Stimulated activated CD8-positive, alpha-beta memory T cell treated with anti-CD3 and anti-CD28 coated beads, Interleukin-12 subunit alpha, Interleukin-12 subunit beta, amount 100 ng/mL, for 24 hours (primary cell): ENCODE measurements around the gene MEGF11.

Experiments used
- DNase-seq: peaks from one replicate; pipeline ENCODE4 v3.0.0-alpha.2; 2020; ENCODE audit errors: extremely low read depth

Gene MEGF11

DNA sequence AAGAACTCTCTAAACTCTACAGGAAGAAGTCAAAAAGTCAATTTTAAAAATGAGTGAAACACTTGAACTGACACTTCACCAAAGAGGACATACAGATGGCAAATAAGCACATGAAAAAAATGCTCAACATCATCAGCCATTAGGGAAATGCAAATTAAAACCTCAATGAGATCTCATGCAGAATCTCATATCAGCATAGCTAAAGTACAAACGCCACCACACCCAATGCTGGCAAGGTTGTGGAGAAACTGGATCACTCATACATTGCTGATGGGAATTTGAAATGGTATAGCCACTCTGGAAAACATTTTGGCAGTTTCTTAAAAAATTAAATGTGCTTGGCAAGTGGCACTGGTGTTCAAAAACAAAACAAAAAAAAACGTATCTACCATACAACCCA lies 34.2 kb downstream of the MEGF11 start:
- no peak for DNase-seq

DNA sequence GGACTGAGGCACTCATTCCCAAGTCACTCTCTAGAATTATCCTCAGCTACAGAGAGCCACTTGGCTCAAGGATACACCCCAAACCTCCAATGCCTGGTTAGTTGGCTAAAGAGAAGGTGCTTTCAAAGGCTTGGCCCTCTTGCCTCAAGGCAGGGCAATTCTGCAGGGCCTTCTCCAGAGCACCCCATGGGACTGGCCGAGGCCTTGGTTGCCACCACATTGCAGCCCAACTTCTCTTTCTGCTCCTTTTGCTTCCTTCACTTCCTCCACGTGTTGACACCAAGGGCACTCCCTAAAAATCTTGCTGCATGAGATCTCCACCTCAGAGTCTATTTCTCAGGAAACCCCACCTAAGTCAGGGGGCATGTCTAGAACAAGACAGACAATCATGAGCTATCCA lies 36.7 kb downstream of the MEGF11 start:
- no peak for DNase-seq

DNA sequence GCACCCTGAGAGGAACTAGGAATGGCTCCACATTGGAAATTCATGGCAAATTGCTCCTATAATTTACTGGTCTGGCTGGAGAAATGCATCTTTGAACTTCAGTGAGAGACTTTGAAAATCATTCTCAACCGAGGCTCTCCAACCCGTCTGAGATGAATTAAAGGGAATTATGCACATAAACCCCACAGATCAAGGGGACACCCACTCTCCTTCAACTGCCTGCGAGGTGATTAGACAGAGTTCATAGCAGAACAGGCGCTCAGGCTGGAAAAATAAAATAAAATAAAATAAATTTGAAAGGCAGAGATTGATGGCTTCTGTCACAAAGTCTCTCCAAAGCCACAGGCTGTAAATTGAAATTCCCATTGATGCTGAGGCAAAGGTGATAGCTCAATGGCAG lies 37.7 kb downstream of the MEGF11 start:
- DNase-seq, result no peak

DNA sequence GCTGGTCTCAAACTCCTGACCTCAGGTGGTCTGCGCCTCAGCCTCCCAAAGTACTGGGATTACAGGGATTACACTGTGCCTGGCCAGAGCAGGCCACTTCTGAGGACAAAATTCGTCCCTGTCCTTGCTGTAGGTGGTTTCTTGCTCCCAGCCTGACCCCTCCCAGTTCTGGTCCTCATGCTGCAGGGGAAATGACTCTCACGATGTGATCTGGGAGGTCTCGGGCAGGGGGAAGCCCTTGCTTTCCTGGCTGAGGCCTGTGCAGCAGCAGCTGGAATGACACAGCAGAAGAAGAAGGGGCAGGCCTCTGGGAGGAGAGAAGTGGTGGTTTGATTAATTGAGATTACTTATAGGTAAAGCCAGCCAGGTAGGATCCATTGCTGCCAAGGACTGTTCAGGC lies 39.3 kb downstream of the MEGF11 start:
- no peak for DNase-seq

DNA sequence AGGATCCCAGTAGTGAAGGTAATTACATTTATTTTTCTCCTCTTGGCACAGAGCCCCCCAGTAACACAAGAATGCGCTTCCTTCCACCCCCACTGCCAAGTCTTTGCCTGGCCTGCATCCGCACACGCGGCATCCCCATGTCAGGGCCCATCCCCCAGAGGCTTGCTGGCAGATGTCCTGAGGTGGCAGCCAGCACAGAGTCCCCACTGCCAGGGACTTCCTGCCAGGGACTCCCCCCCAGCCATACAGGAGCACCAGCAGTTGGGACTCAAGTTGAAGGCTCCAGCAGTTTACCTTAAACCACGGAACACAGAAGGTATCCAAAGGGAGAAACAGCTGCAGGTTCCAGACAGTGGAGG lies 41.0 kb downstream of the MEGF11 start:
- DNase-seq, result no peak

DNA sequence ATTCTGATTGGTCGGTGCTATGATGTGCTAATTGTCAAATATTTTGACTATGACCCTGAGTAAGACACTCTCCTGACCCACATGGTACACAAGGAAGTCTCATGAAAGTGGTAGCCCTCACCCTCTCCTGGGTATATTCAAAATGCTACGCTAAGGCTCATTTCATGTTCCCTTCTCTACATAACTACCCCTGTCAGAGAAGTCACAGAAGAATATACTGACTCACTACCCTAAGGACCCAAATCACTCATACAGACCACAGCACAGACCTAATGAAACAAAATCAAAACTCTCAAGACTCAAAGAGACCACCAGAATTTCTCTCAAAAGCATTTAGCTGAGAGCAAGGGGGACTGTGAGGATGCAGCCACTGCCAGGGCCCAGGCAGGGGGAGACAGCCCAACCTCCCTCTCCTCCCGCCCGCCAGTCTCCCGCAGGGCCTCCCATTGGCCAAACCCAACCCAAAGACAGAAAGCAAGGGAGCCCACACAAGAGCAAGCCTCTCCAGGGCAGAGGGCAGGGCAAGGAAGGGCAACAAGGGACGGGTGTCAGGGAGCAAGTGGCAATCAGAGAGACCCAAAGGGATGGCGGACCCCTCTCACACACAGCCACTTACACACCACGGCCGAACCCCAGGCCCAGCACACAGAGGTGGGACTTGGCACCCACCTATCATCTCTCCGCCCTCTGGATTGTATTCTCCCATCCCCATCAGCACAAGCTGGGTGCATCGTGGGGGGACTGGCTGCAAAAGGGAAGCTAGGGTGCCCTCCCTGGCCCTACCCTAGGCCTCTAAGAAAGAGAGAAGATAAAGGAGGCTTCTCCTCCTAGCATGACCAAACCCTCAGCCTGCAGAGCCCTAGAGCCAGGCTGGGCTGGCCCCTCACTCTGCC lies 41.6 kb downstream of the MEGF11 start:
- no peak for DNase-seq

DNA sequence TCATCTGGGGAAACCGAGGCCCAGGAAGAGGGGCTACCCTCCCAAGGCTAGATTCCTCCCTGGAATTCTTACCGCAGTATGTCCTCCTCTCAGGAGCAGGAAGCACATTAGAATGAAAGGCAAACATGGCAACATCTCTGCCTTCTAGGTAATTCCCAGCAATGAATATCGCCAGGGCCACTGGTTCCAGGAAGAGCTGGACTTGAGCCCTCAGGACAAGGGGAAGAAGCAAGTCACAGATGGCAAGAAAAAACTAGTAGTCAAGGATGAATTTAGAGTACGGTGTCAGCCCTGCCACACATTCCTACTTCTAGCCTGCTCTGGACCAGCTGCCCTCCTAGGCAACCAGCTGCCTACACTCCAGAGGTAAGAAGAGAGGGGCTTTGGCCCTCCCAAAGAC lies 42.9 kb downstream of the MEGF11 start:
- no peak for DNase-seq

DNA sequence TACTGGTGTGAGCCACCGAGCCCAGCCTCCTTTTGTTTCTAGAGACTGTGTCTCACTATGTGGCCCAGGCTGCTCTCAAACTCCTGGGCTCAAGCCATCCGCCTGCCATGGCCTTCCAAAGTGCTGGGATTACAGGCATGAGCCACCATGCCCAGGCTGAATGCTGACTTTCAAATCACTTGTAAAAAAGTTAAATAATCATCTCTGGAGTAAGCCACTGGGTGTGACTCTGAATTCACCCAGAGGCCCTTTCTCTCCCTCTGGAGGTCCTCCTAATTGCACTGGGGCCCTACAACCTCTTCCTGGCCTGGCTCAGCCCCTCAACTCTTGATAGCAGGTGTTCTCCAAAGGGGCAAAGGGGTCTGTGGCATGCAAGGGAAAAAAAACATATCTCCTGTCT lies 54.8 kb downstream of the MEGF11 start:
- DNase-seq, result no peak

DNA sequence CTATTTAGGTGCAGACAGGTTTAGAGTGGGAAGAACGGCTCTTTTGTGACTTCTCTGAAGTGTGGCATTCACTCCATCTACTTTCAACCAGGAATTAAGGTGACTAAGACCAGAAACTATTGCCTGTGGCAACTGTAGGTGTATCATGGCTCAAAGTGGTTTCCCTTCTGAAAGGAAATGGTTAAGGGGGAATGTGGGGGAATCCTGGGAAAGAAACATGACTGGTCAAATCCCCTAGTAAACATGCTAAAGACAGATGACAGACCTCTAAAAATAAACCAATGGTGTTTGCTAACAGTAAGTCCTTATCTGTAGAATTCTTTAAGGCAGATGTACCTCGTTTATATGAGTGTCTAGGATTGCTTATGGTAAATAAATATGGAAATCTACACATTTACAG lies 56.9 kb downstream of the MEGF11 start:
- no peak for DNase-seq

DNA sequence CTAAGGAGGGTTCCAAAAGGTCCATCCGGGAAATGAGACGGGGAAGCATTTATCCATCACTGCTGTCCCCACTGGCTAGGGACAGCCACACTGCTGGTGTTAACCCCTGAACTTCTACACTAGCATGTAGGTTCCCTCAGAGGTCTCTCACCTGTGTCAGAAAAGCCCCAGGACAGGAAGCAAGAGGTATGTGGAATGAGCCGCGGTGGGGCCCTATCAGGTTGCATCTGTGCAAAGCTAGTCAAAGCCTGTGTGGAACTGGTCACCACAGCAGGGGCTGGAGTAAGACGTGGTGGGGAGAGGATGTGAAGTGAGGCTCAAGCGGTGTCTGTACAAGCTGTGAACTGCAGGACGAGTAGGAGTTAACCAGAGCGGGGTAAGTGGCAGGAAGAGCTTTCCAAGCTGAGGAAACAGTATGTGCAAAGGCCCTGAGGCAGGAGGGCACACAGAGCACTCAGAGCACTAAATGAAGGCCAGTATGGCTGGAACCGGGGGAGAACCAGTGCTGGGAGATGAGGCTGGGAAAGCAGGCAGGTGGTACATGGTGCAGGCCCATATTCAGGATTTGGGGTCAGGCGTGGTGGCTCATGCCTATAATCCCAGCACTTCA lies 57.8 kb downstream of the MEGF11 start:
- no peak for DNase-seq

DNA sequence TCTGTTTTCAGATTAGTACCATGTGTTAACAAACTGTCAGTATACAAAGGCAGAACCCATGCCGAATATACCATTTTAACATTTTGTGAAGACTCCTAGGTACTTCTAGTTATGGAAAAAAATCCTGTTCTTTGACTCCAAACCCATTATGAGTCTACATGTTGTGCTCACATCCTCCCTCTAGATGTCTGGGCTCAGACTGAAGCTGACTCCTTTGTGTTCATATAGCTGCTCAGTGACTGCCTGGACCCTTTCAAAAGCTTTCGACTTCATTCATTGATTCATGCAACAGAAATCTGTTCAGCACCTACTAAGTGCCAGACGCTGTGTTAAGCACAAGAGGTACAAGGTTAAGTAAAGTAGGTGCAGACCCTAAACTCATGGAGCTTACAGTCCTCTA lies 60.5 kb downstream of the MEGF11 start:
- DNase-seq, result no peak

DNA sequence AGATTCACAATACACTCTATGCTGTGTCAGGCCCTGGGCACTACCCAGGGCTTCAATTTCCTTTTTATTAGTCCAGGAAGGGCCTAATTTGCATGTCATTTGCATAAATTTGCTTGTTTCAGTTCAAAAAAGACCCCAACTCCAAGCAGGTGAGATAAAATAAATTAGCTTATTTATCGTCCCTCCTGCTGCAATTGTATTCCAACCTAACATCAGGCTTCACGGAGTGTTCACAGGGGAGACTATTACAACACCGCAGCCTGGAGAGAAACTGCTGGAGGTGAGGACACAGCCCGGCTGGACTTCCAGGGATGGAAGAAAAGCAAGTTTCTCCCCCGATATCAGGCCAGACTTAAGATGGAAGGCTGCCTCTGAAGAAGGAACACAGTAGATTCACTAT lies 62.8 kb downstream of the MEGF11 start:
- DNase-seq, result no peak

DNA sequence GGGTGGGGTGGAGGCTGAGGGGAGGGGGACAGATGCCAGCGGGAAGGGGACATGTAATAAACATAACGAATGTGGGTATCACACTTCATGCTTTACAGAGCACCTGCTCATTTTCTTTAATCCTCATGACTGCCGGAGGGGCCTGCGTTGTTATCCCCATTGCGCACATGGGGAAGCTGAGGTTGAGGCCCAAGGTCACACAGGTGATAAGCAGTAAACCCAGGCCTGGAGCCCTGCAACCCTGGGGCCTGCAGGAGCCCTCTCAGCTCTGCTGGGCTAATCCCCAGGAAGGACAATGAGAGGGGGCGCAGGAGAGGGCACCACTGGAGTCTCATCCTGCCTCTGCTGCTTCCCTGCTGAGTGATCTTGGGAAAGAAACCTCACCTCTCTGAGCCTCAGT lies 64.3 kb downstream of the MEGF11 start:
- DNase-seq, result no peak

DNA sequence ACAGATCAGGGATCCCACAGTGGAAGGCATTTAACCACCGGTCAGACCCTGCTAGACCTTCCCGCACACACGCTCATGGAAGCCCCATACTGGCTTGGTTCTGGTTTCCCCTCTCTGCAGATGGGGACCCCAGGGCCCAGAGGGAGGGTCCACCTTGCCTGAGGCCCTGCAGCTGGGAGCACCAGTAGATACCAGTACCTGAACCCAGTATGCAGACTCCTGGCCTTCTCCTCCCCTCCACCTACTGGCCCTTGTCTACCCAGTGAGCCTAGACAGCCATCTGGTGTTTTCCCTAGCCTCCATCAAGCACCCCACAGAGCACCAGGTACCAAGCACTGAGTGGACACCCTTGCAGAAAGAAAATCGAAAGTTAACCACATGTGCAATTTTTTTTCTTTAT lies 65.1 kb downstream of the MEGF11 start:
- no peak for DNase-seq

DNA sequence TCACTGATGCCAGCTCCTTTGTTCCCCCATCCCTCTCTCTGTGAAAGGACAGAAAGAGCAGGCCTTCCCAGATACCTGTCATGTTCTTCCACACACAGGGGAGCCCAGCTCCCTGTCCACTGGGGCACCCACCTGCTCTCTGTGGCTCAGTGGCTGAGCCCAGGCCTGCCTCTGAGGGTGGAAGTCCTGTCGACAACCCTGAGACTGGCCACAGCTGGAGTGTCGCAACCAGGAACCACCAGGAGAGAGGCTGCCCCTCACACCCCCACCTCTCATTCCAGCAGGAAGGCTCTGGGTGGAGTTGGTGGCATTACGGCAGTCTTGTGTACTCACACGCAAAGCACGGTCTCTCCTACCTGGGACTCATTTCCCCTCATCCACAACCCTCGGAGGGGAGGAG lies 66.3 kb downstream of the MEGF11 start:
- no peak for DNase-seq

DNA sequence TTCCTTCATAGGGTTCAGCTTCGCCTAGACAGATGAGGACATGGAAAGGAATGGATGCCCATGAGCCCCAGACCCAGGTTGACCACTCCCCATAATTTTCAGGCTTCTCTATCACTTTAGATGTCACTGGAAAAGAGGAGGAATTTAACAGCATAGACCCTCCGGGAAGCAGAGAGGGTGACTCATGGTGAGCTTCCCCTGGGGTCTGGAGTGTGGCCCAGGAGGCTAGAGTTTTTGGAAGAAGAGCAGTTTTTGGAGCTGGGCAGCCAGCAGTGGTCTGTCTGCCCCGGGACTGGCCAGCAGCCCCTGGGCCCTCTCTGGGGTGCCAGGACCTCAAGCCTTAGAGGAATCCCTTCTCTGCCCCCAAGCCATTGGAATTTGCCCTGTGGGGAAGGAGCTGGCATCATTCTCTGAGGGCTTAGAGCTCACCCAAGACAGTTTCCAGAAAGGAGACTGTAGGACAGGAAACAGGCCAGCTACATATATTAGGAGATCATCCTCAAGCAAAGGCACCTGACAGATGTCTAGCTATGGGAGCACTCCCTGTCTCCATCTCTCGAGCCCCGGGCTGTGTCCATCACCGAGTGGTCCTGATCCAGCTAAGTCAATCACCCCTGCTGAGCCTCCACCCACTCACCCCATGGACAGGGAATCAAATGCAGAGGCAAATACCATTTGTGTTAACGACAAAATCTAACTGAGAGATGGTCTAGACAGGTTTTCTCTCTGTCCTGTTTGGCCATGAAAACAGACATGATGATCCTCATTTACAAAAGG lies 67.3 kb downstream of the MEGF11 start:
- no peak for DNase-seq

DNA sequence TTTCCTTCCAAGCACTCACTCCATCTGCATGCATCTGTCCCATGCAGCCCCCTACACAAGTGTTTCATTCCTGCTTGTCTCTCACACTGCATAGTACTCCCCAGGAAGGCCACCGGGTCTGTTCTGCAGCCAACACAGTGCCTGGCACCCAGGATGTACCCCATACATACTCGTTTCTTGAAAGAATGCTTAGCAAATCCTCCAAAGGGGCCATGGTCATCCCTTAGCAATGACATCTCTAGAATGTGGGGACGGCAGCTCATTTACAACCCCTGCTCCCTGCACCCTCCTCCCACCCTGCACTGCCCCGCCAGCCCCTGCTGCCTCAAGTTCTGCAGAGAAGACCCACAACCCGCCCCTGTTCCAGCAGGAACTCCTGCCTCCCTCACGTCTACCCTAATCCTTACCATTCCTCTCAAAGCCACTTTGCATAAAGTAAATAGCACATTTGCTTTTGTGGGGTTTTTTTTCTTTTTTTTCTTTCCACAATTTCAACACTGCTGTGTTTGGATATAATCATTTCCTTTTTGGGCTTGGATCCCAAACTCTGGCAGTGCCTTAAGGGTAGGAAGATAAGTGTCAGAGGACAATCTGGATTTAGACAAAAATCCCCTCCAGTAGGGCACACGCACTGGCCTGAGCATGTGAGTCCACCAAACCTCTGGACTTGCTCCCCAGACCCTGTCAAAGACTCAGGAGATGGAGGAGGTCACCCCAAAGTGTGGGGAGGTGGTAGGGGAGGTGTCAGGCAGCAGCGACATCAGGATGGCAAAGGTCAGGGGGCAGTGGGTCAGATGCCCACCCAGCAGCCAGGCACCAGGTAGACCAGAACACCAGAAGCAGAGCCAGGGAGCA lies 68.4 kb downstream of the MEGF11 start:
- no peak for DNase-seq

DNA sequence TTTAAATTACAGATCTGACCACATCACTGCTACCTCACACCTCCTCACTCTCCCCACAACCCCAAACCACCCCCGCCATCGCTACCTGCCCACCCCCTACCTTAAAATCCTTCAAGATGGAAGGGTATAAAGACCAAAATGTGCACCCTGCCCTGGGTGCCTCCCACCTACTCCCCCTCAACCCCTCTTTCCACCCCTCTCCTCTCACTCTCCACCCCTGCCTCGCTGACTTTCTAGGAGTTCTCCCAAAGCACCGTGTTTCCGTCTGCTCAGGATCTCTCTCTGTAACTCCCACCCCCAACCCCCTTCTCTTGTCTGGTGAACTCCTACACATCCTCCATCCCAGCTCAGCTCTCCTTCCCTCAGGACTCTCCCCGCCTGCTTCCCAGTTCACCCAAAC lies 69.1 kb downstream of the MEGF11 start:
- no peak for DNase-seq

DNA sequence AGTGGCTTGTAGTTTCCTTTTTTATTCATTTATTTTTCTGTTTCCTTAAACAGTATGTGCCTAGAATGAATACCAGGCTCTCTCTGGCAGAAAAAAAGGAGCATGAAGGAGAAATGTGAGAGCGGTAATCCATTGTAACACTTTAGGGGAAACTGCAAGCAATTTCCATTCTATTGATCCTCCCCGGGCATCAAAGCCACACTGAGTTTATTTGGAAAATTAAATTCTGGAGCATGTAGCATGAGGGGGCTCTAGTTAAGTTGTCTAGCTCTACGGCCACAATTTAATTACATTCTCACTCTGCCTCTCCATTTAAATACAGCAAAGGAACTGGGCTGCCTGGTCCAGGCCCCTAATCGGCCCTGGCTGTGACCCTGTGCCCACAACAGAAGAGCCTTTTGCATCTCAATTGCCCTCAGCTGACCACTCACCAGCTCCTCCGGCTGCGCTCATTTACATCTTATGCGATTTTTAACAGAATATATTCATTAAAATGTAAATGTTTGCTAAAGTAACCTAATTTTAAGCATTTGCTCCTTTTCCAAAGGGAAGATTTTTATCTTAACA lies 72.9 kb downstream of the MEGF11 start:
- no peak for DNase-seq

DNA sequence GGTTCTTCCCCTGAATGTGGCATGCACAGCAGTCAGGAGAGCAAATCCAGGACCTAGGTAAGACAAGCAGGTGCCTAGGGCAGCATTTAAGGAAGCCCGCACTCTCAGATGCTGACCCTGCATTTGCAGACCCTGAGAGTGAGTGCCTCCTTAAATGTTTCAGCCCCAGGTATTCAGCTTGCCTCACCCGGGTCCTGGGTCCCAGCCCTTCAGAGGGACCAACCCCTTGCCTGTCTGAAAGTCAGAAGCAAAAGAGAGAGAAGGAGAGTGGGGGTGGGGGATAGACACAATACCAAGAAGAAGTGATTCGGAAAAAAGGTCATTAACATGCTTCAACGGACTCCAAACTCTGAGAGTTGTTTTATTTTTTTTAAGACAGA lies 75.0 kb downstream of the MEGF11 start:
- no peak for DNase-seq

DNA sequence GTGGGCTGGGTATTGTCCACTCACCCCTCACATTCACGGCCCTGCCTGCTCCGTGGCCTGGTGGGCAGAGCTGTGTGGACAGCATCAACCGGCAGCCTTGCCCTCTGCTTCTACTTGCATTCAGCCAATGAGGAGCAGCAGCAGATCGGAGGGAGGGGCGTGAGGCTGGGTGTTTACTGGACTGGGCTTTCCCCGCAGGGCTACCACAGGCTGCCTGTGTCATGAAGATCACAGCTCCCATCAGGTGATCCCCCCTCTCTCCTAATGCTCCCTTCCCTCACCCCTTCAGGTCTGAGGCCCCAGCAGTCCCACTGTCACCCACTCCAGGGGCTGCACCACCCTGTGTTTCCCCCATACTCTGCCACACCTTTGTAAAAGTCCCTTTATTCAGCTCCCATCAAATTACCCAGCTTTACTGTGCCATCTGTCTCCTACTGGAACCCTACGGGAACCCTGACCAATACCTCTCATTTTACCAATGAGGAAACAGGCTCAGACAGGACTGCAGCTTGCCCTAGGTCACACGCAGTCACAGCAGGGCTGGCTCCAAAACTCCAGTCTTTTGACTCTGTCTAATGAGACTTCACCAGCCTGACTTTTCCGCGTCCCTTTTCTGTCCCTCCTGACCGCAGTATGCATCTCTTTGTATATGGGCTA lies 81.1 kb downstream of the MEGF11 start:
- no peak for DNase-seq
